Panc1 (cell line): Measurements from ENCODE around the gene RAB3GAP2. TPM values are rescaled to one million over a fixed set of nuclear protein-coding genes. Genes with fewer than 3 reads are reported as not detected.

ENCODE experiments used
- ATAC-seq: fragments of 200-7000 bp; cut with Tn5 transposase; 2 replicates; pipeline ENCODE4 v1.9.1; 2020; ENCODE audit warnings: mild to moderate bottlenecking, moderate library complexity
- BruUV-seq: library from RNA; stranded (reverse); fragments of 400-500 nt; replicated peaks from 2 replicates; lab custom pipeline; 2021; lab: Mats Ljungman, UMichigan
- CTCF ChIA-PET: fragments of 300-600 bp; sonication (Branson Sonifier 250); formaldehyde crosslinking; loops from one replicate; lab custom pipeline; 2022; ENCODE audit warnings: antibody characterized with exemption; lab: Charles Lee
- POLR2A ChIA-PET: fragments of 300-600 bp; sonication (Branson Sonifier 250); formaldehyde crosslinking; loops from one replicate; lab custom pipeline; 2022; ENCODE audit warnings: antibody characterized with exemption; lab: Charles Lee
- DNase-seq: peaks from one replicate; pipeline ENCODE4 v3.0.0-alpha.2; 2010; ENCODE audit warnings: low read depth, low spot score
- H3K27ac ChIP-seq: 2 replicates; pipeline ENCODE4 v1.5.1; 2011; ENCODE audit warnings: mild to moderate bottlenecking, low read length, inconsistent platforms
- H3K27me3 ChIP-seq: fragments of 200-500 bp; sonication (Bioruptor generic); 2 replicates; pipeline ENCODE4 v1.6.0; 2014; ENCODE audit warnings: low read length, inconsistent platforms; ENCODE audit not compliant: control insufficient read depth, insufficient read depth
- H3K36me3 ChIP-seq: fragments of 200-500 bp; sonication (Bioruptor generic); 2 replicates; pipeline ENCODE4 v1.5.1; 2014; ENCODE audit warnings: inconsistent platforms, mild to moderate bottlenecking, low read length, moderate library complexity; ENCODE audit not compliant: control insufficient read depth, insufficient read depth
- H3K4me1 ChIP-seq: 2 replicates; pipeline ENCODE4 v1.5.1; 2011; ENCODE audit warnings: inconsistent platforms, mild to moderate bottlenecking, low read length, moderate library complexity; ENCODE audit not compliant: control insufficient read depth, insufficient read depth
- H3K4me3 ChIP-seq, 2 experiments: 2 replicates each; pipeline ENCODE4 v1.5.1; 2011 to 2012; ENCODE audit warnings: low read depth in 2 of 2, low read length in 2 of 2, mild to moderate bottlenecking in 2 of 2, inconsistent platforms in 1 of 2, moderate library complexity in 1 of 2
- H3K9me3 ChIP-seq: fragments of 200-500 bp; sonication (Bioruptor generic); 2 replicates; pipeline ENCODE4 v1.5.1; 2014; ENCODE audit warnings: low read depth, mild to moderate bottlenecking, inconsistent platforms, low read length, moderate library complexity; ENCODE audit not compliant: control insufficient read depth, insufficient read depth
- POLR2AphosphoS5 ChIP-seq: IDR thresholded peaks from 2 replicates; pipeline ENCODE4 v1.6.1; 2012; ENCODE audit warnings: mild to moderate bottlenecking, low read depth, low read length, moderate library complexity
- SIN3A ChIP-seq: IDR thresholded peaks from 2 replicates; pipeline ENCODE4 v1.6.1; 2012; ENCODE audit warnings: low read depth, mild to moderate bottlenecking, low read length, moderate library complexity, borderline replicate concordance; ENCODE audit not compliant: insufficient read depth
- TCF7L2 ChIP-seq: IDR thresholded peaks from 2 replicates; pipeline ENCODE4 v1.6.1; 2011; ENCODE audit warnings: mild to moderate bottlenecking, low read depth, low read length, inconsistent platforms
- in situ Hi-C: cut with HindIII; loops from 2 replicates; pipeline ENCODE4 v1.10.0; 2016; ENCODE audit warnings: low sequenced_read_pairs, low pct_unique_long_range_greater_than_20kb
- intact Hi-C: fragments of 100-400 bp; cut with micrococcal nuclease; formaldehyde crosslinking; loops from one replicate; pipeline ENCODE4 v1.10.0; 2022; ENCODE audit not compliant: unreplicated experiment
- total RNA-seq: library from RNA; stranded (reverse); gene quantifications from one replicate; pipeline ENCODE4 v1.2.1, GENCODE V29; 2021; ENCODE audit not compliant: unreplicated experiment
- TF ChIP-seq, protein P1 (sequence below), 2 experiments: IDR thresholded peaks; 2 replicates each; pipeline ENCODE4 v1.6.1; 2011 to 2012; ENCODE audit warnings: low read depth in 2 of 2, control low read depth in 1 of 2, low read length in 1 of 2, mild to moderate bottlenecking in 1 of 2, moderate library complexity in 1 of 2; ENCODE audit not compliant: insufficient read depth in 1 of 2
- TF ChIP-seq, protein P2 (sequence below): fragments of 450-650 bp; IDR thresholded peaks from 2 replicates; pipeline ENCODE4 v1.5.1; 2017; ENCODE audit warnings: mild to moderate bottlenecking

Gene RAB3GAP2
- total RNA-seq, 1 experiment from 2014 or later: 39.0 TPM

DNA sequence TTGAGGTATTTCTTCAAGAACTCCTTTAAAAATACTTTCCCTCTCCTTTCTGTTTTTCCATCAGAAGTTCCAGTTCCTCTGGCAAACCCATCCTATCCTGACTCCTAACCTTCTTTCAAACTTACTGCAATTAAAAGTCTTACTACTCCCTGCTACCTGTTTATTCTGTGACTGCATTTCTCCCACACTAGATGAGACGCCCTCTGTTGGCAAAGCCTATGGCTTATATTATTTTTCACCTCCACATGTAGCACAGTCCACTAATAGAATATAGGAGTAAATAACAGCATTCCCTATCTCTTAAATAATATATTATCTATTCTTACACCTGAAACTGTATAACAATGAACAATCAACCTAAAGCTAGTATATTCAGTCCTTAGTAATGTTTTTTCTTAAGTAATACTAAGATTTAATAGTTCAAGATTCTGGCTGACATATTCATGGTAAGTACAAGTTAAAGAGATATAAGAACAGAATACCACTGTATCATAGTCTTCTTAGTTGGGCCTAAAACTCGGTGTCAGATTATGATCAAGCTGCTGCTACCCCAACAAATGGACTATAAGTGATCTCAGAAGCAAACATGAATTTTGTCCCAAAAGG lies 54.8 kb downstream of the RAB3GAP2 start:
- intact Hi-C loops: no loop called here
- no peak for ATAC-seq
- no peak for TF ChIP-seq POLR2AphosphoS5
- TF ChIP-seq TCF7L2: no peak
- TF ChIP-seq, protein P1, sequence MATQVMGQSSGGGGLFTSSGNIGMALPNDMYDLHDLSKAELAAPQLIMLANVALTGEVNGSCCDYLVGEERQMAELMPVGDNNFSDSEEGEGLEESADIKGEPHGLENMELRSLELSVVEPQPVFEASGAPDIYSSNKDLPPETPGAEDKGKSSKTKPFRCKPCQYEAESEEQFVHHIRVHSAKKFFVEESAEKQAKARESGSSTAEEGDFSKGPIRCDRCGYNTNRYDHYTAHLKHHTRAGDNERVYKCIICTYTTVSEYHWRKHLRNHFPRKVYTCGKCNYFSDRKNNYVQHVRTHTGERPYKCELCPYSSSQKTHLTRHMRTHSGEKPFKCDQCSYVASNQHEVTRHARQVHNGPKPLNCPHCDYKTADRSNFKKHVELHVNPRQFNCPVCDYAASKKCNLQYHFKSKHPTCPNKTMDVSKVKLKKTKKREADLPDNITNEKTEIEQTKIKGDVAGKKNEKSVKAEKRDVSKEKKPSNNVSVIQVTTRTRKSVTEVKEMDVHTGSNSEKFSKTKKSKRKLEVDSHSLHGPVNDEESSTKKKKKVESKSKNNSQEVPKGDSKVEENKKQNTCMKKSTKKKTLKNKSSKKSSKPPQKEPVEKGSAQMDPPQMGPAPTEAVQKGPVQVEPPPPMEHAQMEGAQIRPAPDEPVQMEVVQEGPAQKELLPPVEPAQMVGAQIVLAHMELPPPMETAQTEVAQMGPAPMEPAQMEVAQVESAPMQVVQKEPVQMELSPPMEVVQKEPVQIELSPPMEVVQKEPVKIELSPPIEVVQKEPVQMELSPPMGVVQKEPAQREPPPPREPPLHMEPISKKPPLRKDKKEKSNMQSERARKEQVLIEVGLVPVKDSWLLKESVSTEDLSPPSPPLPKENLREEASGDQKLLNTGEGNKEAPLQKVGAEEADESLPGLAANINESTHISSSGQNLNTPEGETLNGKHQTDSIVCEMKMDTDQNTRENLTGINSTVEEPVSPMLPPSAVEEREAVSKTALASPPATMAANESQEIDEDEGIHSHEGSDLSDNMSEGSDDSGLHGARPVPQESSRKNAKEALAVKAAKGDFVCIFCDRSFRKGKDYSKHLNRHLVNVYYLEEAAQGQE (IDR thresholded peaks at IDR 0.05; ENCODE audit: insufficient read depth in 1 of 2, low read depth in 2 of 2, low read length in 1 of 2): no peak
- no peak for TF ChIP-seq SIN3A
- TF ChIP-seq, protein P2, sequence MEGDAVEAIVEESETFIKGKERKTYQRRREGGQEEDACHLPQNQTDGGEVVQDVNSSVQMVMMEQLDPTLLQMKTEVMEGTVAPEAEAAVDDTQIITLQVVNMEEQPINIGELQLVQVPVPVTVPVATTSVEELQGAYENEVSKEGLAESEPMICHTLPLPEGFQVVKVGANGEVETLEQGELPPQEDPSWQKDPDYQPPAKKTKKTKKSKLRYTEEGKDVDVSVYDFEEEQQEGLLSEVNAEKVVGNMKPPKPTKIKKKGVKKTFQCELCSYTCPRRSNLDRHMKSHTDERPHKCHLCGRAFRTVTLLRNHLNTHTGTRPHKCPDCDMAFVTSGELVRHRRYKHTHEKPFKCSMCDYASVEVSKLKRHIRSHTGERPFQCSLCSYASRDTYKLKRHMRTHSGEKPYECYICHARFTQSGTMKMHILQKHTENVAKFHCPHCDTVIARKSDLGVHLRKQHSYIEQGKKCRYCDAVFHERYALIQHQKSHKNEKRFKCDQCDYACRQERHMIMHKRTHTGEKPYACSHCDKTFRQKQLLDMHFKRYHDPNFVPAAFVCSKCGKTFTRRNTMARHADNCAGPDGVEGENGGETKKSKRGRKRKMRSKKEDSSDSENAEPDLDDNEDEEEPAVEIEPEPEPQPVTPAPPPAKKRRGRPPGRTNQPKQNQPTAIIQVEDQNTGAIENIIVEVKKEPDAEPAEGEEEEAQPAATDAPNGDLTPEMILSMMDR: peak; percentile 72; the same call in 1 of the 2 replicates
- POLR2A ChIA-PET: no interaction called here
- Histone ChIP-seq H3K9me3 (no peaks in the 10 kb centered on the region), H3K4me1 (no peaks in the 10 kb centered on the region), H3K27me3 (no peaks in the 10 kb centered on the region), H3K36me3 (no peaks in the 10 kb centered on the region), H3K27ac (no peak overlapping the region), H3K4me3 (no peak overlapping the region)
- in situ Hi-C loops: no loop called here
- CTCF ChIA-PET: interaction anchor here (0.8 kb wide), 1 partner anchor 27 kb away, joined by 3 read pairs; no protein-coding TSS in a partner anchor
- peak; percentile 17 for DNase-seq
- no TSS peak for BruUV-seq

DNA sequence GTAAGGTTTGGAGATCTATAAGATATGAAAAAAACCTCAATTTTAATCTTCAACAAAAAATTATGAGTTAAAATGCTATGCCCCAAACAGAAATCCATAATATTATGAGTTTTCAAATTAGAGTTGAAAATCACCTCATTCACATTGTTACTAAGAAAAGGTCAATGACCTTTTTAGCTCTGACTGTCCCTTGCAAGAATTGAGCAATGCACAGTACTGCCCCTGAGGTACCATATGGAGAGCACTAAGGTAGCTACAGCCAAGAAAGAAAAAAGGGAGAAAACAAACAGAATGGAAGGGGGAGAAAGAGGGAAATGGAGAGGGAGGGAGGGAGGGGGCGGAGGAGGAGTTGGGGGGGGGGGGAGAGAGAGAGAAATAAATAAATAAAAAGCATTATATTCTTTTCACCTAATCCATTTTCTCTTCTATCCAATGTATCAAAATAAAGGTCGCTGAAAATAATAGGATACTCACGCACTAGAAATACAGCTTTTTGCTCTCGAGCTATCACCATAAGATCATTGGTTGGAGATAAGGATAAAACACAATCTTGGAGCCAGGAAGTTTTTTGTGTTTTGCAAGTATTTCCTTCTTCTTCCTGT lies 58.8 kb downstream of the RAB3GAP2 start:
- peaks cover 4% of the 10 kb centered on the region for H3K36me3 ChIP-seq
- no peak overlapping the region for H3K27ac ChIP-seq
- DNase-seq (no peak), ATAC-seq (no peak)
- no peak for TF ChIP-seq SIN3A
- TF ChIP-seq, protein P2: no peak
- TF ChIP-seq POLR2AphosphoS5: no peak
- TF ChIP-seq, protein P1 (IDR thresholded peaks at IDR 0.05; ENCODE audit: insufficient read depth in 1 of 2, low read depth in 2 of 2, low read length in 1 of 2): no peak
- TF ChIP-seq TCF7L2: no peak
- H3K9me3 ChIP-seq: no peaks in the 10 kb centered on the region
- H3K4me3 ChIP-seq: no peak overlapping the region
- intact Hi-C loops: no loop called here
- CTCF ChIA-PET: no interaction called here
- in situ Hi-C loops: no loop called here
- no TSS peak for BruUV-seq
- POLR2A ChIA-PET: no interaction called here
- H3K4me1 ChIP-seq: no peaks in the 10 kb centered on the region
- no peaks in the 10 kb centered on the region for H3K27me3 ChIP-seq
